Spleen (tissue), 7 donors: Measurements from ENCODE around the gene TRMT10B.

Experiments used
- POLR2A ChIP-seq, 3 donors: fragments of 450-650 bp; IDR thresholded peaks; one replicate each; pipeline ENCODE4 v1.5.1; 2017; ENCODE audit warnings: antibody characterized with exemption in 3 of 3, mild to moderate bottlenecking in 1 of 3
- POLR2AphosphoS5 ChIP-seq, 3 donors: sonication (generic); formaldehyde crosslinking; IDR thresholded peaks; one replicate each; pipeline ENCODE4 v1.5.1; 2017; ENCODE audit warnings: antibody characterized with exemption in 3 of 3
- TF ChIP-seq, protein P1 (sequence below), 11 experiments: fragments of 200-600 bp in 7 of 11; fragments of 450-650 bp in 4 of 11; sonication (generic) in 4 of 11; IDR thresholded peaks in 8 of 11; conservative IDR thresholded peaks in 3 of 11; 1 replicate in 7 of 11; 2 replicates in 4 of 11; pipeline versions ENCODE4 v1.4.0 to v1.8.0; 2016 to 2021; ENCODE audit warnings: antibody characterized with exemption in 11 of 11, inconsistent platforms in 4 of 11, mild to moderate bottlenecking in 1 of 11
- donor health status: DM: no; HTN: no; CAD: no; lungs with moderate emphysema.
- donor health status: DM: no; HTN: no; CAD: no.
- donor health status: DM: no; HTN: no; CAD: no.

DNA sequence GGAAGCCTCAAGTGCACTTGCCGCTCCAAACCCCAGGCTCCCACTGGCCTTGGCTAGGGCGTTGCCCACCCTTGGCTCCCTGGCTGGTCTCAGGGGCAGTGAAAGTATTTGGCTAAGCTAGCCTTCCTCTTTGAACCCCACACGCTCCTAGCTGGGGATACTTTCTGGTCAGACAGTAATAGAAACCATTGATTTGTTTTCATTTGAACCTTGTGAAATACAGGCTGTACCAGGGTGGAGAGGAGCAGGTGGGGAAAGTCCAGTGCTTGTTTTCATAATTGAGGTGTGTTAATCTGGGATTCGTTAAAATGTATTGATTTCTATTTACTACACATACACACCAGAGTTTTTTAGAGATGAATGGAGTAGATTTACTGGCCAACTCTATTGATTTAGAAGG lies 45.9 kb upstream of the TRMT10B start:
- TF ChIP-seq, protein P1, sequence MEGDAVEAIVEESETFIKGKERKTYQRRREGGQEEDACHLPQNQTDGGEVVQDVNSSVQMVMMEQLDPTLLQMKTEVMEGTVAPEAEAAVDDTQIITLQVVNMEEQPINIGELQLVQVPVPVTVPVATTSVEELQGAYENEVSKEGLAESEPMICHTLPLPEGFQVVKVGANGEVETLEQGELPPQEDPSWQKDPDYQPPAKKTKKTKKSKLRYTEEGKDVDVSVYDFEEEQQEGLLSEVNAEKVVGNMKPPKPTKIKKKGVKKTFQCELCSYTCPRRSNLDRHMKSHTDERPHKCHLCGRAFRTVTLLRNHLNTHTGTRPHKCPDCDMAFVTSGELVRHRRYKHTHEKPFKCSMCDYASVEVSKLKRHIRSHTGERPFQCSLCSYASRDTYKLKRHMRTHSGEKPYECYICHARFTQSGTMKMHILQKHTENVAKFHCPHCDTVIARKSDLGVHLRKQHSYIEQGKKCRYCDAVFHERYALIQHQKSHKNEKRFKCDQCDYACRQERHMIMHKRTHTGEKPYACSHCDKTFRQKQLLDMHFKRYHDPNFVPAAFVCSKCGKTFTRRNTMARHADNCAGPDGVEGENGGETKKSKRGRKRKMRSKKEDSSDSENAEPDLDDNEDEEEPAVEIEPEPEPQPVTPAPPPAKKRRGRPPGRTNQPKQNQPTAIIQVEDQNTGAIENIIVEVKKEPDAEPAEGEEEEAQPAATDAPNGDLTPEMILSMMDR (IDR thresholded peaks at IDR 0.05 in 8 of 11, conservative IDR thresholded peaks at IDR 0.05 in 3 of 11), result no peak
- no peak for TF ChIP-seq POLR2A (IDR thresholded peaks at IDR 0.05)
- TF ChIP-seq POLR2AphosphoS5 (IDR thresholded peaks at IDR 0.05), result no peak
